HG03521 (cell line): ENCODE results near the gene USP24.

ENCODE experiments used
- ATAC-seq: cut with Tn5 transposase; IDR thresholded peaks from one replicate; pipeline ENCODE4 v1.9.1; 2021; ENCODE audit warnings: mild to moderate bottlenecking, moderate library complexity; ENCODE audit not compliant: unreplicated experiment

Gene USP24

DNA sequence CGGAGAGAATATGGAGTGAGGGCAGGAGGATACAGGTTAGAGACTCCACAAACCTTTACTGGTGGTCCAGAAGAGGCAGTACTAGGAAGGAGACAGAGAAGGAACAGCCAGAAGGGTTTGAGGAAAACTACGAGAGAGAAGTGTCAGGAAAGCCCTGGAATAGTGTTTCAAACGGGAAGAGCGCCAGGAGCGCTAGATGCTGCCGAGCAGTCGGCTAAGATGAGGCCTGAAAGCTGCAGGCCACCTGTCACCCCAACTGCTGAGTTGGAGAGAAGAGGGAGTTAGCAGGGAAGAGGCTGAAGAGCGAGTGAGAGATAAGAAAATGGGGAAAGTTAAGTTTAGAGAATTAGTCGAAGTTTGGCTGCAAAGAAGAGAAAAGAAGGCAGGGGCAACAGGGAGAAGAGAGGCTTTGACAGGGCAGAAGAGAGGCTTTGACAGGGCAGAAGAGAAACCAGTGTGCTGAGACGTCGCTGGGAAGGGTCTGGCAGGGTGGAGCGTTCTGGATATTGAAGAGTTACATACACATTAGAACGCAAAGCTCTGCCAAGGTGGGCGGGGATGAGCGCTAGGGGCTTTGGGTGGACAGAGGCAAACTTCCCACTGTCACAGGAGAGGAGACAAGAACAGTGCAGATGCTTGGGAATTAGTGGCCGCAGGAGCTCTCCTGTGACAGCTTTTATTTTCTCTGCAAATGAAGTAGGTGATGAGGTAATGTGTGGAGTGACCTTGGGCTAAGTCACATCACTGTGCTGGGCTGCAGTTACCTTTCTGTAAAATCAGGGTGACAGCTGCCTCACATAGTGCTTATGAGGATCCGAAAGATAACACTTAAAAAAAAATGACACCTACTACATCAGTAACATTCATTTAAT lies 144.6 kb downstream of the USP24 start:
- no peak for ATAC-seq

DNA sequence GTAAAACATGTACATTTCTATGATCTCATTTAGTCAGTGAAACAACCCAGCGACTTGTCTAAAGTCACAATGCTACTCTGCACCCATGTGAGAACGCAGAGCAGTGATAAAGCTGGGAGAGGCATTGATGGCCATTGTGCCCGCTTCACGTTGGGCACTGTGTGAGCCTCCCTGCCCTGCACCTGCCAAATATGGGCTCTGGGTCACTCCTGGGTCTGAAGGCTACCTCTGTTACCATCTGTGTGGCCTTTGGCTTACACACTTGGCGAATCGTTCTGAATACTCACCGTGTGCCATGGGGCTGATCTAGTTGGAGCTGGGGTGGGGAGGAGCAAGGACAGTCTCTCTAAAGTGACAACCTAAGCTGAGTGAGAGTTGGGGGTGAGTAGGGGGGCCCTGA lies 145.9 kb downstream of the USP24 start:
- ATAC-seq, result no peak

DNA sequence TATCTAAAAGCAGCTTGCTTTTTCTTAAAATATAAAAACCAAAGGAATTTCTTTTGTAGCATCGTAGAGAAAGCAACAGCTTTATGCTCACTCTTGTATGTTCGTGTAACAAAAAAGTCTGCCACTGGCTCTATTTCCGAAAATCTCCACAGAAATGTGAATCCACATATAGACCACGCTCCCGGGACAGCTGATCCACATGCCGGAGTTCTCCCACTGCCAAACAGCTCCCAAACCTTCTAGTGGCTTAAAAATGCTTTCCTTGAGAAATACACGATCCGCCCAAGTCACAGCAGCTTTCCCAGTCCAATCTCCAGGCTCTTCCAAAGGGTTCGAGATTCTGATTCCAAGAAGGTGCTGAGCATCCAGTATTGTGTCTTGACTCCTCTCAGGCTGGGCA lies 146.5 kb downstream of the USP24 start:
- no peak for ATAC-seq

DNA sequence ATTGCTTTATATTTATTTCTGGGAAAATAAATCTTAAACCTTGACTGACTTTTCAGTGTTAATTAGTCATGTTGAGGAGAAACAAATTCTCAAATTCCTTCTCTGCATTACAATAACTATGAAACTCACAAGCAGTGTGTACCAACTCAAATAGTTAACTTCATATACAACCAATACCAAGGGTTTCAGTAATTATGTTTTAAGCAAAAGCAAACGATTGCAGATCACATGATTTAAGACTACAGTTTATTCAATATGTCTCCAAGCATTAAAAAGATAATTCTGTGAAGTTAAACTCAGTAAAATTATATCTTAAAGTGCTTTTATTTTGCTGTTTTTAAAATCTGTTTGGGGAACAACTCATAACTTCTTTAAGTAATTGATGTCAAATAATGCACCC lies 147.2 kb downstream of the USP24 start:
- no peak for ATAC-seq

DNA sequence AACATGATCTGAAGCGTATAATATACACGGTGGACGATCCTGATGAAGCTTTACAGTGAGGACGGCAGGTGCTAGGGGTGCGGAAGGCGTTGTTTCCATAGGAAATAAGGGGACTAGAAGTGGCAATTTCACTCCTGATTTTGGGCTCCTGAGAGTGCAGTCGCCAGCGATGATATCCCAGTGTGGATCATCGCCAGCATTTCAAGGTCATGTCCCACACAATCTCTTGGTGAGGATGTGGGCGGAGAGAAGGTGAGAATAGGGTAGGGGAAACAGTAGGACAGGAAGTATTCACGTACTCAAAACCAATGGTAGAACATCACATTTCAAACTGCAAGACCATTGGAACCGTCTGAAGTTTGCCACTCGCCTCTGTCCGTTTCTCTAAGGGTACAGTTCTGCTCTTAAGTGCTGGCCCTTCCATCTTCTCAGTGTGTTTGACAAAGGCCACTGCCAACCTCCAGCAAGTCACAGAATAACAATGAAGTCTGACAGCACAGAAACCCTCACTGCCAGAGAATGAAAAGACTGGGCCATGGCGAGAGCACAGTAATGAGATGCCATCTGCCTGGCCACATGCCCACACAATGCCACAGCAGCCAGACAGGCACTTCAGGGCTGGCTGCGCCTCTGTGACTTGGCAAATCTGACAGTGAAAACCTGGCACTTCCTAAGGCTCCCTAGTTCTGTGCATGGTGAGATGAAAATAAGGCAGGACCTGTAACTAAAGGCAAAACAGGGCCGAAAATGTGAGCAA lies 148.0 kb downstream of the USP24 start:
- ATAC-seq, result no peak

DNA sequence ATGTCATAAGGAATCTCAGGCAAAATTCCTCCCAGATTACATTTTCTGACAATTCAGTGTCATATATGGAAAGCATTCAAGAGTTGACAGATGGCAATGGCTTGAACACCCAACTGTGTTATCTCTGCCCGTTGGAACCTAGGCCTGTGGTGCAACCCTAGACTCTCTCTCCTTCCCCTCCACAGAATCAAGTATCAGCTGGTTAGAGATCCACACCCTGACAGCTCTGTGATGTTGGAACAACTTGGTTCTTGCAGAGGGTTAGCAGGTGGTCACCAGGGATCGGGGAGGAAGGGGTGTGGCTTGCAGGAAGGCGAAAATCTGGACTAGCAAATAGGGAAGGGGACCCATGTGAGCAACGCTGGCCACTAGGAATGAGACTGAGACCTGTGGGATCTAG lies 149.5 kb downstream of the USP24 start:
- ATAC-seq, result no peak

DNA sequence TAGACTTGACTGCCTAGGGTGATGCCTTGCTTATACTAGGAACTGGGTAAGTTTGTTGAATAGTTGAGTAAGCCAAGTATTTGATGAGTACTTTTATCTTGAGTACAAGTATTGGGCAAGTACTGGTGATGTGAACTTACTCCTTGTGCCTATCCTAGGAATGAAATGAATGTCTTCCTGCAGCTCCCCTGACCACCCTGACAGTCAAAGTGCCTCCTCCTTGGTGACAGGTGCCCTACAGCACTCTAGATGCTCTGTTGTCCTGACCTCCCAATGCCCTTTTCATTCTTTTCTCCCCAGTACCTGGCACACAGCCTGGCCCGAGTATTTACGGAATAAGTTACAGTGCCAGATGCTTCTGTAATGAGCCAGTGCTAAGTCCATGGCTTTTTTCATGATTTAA lies 150.3 kb downstream of the USP24 start:
- no peak for ATAC-seq

DNA sequence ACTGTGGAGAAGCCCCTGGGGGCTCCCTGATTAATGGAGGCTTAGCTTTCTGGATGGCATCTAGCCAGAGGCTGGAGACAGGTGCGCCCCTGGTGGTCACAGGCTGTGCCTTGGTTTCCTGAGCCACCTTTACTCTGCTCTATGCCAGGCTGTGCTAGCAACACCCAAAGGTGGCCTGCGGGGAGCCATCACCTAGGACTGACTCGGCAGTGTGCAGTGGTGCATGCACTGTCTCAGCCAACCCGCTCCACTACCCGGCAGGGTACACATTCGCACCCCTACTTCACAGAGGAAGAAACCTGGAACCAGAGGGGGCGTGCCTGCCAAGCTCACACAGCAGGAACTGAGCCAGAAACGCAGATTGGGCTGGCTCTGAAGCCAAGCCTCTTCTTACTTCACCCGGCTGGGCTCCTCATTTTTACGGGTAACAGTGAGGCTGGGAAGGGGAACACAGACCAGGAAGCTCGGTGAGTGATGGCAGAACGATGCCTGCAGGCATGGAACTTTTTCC lies 151.0 kb downstream of the USP24 start:
- no peak for ATAC-seq

DNA sequence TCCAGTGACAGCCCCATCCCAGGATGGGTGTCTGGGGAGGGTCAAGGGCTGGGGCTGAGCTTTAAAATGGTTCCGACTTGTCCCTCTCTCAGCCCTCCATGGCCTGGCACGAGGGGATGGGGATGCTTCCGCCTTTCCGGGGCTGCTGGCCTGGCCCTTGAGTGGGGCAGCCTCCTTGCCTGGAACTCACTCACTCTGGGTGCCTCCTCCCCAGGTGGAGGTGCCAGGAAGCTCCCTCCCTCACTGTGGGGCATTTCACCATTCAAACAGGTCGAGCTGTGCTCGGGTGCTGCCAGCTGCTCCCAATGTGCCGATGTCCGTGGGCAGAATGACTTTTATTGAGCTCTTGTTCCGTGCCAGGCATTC lies 151.6 kb downstream of the USP24 start:
- ATAC-seq, result no peak

DNA sequence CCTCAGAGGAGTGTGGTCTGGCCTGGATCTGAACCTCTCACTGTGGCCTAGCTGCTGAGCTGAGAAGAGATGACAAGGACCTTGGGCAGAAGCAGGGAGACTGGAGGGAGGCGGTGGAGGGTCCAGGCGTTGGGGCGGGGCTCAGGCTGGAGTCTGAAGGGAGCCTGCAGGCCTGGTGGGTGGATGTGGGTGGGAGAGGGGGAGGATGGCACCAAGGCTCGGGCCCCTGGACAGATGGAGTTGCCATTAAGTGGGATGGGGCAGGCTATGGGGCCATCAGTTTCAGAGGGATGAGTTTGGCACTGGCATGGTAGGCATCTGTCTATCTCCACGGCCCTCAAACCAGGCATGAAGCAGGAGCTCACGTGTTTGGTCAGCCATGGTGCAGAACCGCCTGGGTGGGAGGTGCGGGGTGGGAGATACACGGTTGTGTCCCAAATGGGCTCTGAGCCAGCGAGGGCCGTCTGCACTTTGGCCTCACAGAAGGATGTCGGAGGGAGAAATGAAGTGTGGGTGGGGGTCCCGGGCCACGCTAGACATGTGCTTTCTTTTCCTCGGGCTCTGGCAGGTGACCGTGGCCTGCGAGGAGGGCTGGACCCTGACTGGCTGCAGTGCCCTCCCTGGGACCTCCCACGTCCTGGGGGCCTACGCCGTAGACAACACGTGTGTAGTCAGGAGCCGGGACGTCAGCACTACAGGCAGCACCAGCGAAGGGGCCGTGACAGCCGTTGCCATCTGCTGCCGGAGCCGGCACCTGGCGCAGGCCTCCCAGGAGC lies 152.2 kb downstream of the USP24 start:
- ATAC-seq, result no peak

DNA sequence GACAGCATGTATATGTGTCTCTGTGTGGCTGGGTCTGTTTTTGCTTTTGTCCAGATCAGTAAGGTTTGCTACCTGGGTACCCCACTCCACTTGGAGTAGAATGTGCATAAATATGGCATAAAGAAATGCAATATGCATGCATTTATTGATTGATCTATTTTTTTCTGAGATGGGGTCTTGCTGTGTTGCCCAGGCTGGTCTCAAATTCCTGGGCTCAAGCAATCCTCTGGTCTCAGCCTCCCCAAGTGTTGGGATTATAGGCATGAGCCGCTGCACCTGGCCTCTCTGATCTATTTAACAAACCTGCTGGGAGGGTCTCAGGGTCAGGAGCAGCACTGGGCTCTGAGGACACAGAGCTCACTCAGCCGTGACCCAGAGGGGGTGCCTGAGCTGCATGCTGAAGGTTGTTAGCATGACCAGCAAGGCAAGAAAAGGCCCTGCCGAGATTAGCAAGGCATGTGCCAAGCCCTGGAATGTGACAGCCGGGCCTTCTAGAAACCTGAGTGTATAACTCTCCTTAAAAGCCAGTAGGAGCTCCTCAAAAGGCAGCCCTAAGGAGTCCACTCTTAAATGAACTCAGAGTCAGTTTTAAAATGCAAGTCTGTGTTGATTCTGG lies 153.3 kb downstream of the USP24 start:
- ATAC-seq, result no peak

DNA sequence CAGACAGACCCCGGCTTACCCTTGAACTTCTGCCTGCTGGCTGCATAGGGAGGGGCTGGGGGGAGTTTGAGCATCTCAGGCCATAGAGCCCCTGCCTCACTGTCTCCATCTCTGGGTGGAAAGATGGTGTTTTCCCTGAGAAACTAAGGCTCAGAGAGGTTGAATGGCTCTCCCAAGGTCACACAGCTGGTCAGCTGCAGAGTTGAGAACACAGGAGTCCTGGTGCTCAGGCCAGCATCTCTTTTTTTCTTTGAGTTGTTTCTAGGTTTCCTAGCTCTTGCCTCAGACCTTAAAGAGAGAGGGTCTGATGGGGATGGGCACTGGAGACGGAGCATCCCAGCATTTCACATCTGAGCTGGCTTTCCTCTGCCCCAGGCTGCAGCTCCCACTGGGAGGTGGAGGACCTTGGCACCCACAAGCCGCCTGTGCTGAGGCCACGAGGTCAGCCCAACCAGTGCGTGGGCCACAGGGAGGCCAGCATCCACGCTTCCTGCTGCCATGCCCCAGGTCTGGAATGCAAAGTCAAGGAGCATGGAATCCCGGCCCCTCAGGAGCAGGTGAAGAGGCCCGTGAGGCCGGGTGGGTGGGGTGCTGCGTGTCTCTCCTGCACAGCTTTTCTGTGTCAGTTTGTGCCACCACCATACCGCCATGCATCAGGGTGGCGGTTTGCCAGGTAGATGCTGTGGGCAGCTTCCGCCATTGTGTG lies 154.0 kb downstream of the USP24 start:
- no peak for ATAC-seq

DNA sequence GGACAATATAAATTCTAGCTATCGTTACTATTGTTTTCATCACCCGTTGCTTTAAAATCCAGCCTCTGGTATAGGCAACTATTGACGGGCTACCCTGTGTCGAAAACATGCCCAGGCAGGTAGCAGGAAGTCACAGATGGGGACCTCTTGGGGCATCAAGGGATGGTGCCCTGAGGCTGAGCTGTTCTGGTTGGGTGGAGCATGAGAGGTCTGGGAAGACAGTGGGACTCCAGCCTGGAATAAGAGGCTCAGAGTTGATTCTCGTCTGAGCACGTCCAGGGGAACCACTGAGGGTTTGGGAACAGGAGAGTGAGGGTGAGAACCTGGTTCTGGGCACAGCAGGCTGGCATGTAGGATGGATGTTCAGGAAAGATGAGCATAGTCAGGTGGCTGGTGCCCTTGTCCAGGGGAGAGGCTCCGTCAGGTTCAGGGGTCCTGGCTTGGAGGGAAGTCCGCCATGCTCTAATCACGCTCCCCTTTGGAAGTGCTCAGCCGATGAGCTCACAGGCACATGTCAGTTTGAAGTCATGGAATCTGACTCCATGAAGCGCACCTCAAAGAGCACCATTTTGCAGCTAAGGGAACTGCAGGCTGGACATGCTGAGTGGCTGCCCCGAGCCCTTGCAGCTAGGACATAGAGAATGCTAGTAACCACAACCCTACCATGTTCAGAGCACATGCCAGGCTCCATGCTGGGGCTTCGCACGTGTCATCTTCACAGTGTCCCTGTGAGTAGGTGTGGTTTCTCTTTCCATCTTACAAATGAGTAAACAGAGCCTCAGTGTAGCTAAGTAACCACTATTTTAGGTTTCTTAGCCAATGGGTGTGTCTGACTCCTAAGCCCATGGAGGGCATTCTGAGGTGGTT lies 154.8 kb downstream of the USP24 start:
- ATAC-seq, result peak; percentile 51

DNA sequence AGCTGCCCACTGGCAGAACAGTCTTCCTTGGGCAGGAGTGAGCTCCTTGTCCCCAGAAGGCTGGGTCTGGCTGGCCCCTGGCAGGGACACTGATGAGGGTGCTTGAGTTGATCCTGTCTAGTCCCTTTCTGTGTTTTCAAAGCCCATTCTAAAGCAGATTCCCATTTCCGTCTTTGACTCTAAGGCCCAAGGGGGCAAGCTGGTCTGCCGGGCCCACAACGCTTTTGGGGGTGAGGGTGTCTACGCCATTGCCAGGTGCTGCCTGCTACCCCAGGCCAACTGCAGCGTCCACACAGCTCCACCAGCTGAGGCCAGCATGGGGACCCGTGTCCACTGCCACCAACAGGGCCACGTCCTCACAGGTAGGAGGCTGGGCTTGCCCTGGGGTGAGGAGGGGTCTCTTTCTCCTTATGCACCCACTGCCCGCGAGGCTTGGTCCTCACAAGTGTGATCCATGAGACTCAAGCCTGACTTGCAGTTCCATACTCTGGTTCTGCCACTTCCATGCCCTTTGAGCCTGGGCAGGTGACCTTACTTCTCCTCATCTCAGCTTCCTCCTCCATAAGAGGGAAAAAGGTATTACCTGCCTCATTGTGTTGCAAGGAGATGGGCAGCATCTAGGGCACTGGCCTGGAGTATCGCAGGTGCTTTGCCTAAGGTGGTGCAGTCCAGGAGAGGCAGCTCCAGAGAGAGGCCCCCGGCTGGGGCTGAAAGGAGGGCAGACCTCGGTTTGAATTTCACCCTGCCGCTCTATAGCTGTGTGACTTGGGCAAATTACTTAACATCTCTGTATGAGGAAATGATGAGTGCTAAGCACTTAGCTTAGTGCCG lies 155.6 kb downstream of the USP24 start:
- no peak for ATAC-seq

DNA sequence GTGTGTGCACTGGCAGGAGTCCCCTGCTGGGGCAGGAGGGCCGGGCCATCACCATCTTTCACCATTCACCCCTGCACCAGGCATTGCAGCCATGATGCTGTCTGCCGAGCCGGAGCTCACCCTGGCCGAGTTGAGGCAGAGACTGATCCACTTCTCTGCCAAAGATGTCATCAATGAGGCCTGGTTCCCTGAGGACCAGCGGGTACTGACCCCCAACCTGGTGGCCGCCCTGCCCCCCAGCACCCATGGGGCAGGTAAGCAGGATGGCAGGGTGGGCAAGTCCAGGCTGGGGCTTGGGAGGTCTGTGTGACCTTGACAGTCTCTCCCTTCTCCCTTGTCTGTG lies 157.2 kb downstream of the USP24 start:
- no peak for ATAC-seq

DNA sequence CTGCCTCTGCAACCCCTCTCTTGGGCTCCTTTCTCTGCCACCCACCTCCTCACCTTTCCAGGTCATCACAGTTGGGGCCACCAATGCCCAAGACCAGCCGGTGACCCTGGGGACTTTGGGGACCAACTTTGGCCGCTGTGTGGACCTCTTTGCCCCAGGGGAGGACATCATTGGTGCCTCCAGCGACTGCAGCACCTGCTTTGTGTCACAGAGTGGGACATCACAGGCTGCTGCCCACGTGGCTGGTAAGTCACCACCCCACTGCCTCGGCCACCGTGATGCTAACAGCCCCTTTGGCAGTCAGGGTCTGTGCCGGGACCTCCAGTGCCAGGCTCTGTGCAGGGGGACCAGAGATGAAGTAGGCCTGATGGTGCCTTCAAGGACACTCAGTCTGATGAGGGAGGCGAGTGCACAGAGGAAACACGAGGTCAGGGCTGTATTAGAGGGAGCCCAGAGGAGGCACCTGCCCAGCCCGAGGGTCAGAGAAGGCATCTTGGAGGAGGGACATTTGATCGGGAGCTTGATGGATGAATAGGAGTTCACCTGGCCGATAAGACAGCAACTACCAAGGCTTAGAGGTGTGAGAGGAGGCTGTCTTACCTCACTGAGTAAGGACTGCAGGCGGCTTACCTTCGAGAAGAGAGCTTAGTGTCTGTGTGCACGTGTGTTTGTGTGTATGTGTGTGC lies 157.8 kb downstream of the USP24 start:
- ATAC-seq, result no peak

DNA sequence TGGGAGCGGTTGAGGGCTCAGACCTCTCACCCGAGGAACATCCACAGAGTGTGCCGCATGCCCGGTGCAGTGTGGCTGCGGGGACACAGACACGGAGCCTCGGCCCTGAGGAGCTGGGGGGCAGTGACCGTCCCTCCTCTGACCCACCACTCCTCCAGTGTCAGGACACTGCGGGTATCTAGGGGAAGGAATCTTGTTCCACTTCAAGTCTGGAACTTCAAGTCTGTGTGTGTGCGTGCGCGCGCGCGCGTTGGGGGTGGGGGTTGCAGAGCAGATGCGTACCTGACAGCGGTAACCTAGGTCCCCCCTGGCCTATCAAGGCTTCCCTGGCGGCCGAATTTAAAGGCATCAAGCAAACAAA lies 158.6 kb downstream of the USP24 start:
- no peak for ATAC-seq

DNA sequence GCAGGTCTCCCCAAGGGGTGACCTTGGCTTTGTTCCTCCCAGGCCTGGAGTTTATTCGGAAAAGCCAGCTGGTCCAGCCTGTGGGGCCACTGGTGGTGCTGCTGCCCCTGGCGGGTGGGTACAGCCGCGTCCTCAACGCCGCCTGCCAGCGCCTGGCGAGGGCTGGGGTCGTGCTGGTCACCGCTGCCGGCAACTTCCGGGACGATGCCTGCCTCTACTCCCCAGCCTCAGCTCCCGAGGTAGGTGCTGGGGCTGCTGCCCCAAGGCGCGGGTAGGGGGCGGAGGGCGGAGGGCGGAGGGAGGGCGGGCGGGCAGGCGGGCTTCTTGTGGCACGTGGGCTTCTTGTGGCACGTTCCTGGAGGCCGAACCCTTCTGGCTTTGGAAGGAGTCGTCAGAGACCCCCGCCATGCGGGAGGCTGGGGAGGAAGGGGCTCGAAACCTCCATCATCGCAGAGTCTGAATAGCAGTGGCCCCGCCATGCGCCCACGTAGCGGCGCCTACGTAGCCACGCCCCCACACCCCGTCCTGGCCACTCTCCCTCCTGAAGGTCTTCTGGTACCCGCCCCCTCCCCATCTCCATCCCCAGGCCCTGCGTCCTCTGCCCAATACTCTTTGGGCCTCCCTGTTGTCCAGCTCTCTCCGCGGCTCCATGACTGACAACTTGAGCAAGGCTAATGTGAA lies 159.1 kb downstream of the USP24 start:
- ATAC-seq, result no peak
